GM12872 (cell line): Measurements from ENCODE around the gene KRT32.

Experiments used
- TF ChIP-seq, protein P1 (sequence below): IDR thresholded peaks from 3 replicates; pipeline ENCODE4 v1.5.1; 2011; ENCODE audit warnings: low read depth, mild to moderate bottlenecking, low read length, moderate library complexity; ENCODE audit not compliant: insufficient read depth

KRT32 gene

DNA sequence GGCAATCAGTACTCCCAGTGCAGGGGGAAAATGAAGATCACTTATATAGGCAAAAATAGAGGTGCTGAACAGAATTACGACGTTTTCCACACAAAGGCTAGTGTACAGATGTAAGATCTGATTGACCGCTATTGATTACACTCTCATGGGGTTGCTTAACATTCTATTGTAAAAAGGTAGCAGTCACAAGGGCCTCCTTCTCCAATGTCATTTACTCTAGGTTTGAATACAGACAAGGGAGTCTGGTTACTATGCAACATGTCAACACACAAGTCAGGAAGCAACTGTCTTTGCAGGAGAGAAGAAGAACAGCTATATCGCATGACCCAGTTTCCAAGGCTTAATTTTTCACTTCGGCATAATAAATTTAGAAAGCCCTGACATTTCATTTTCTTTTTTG lies 50.7 kb downstream of the KRT32 start:
- TF ChIP-seq, protein P1, sequence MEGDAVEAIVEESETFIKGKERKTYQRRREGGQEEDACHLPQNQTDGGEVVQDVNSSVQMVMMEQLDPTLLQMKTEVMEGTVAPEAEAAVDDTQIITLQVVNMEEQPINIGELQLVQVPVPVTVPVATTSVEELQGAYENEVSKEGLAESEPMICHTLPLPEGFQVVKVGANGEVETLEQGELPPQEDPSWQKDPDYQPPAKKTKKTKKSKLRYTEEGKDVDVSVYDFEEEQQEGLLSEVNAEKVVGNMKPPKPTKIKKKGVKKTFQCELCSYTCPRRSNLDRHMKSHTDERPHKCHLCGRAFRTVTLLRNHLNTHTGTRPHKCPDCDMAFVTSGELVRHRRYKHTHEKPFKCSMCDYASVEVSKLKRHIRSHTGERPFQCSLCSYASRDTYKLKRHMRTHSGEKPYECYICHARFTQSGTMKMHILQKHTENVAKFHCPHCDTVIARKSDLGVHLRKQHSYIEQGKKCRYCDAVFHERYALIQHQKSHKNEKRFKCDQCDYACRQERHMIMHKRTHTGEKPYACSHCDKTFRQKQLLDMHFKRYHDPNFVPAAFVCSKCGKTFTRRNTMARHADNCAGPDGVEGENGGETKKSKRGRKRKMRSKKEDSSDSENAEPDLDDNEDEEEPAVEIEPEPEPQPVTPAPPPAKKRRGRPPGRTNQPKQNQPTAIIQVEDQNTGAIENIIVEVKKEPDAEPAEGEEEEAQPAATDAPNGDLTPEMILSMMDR, result no peak

DNA sequence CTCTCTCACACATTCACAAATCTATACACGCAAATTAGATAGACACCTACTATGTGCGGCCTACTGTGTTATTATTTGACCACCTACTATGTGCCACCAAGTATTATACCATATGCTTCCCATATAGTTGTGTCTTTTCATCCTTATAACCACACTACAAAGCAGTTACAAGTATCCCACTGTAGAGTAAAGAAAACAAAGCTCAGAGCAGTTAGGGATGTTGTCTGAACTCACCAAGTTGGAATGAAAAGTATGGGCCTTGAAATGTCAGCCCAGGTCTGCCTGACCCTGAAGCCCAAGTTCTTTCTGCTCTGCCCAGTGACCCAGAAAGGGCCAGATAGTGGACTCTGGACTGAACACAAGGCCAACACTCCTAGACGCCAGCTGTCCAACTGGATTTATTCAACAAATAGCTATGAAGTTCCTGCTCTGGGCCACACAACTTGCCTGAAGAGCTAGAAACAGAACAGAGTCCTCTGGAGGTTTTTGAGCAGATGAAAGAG lies 51.3 kb downstream of the KRT32 start:
- TF ChIP-seq, protein P1, result no peak

DNA sequence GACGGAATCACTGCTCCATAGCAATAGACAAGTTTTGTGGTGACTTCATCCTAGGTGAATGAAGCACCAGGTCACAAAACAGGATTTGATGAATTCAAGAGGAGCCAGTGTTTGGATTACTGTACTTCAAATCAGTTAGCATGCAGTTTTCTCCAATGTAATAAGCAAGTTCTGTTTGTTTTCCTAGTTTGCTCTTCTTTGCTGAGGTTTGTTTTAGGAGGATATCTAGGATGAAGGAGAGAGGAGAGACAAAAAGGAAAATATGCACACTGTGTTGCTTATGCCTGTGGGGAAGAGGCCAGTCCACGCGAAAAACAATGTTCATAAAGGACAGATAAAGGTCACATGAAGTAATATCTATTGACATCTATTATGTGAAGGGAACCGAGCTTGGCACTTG lies 51.8 kb downstream of the KRT32 start:
- TF ChIP-seq, protein P1, result no peak

DNA sequence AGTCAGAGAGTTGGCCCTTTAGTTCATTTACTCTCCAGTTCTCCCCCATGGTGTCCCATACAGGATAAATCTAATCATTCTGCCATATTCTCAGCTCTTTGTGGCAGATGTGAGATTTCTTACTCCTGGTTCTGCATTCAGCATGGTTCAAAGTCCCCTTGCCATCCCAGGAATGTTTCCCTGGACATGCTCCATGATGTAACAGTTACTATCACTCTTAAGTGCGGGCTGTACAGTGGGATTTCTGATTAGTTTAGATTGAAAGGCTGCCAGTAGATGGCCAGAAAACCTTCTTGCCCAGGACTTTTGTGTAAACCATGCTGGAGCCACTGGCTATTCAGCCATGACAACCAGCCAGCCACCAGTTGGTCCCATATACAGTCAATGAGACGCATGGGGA lies 53.2 kb downstream of the KRT32 start:
- TF ChIP-seq, protein P1, result no peak

DNA sequence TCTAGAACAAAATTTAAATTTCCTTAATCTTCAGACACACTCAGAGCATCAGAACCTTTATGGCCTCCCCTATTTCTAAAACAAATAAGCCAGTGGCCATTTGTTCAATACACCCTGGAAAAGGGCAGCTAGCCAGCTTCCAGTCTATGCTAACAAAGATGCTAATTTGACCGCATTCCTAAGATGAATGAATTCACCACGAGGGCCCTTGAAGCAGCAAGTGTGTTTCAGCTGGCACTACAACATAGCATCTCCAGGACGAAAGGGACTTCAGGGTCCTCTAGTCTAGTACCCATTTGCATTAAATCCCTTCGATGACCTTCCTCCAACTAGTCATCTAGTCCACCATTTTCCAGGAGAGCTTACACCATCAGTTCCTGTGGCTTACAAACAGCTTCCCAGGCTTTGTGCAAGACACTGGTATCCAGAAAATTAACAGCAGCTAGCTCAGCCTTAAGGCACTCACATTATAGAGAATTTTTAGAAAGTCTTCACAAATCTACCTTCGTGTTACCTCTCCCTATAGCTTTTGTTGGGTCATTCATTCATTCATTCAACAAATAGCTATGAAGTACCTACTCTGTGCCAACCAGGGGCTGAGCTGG lies 53.7 kb downstream of the KRT32 start:
- TF ChIP-seq, protein P1, result no peak

DNA sequence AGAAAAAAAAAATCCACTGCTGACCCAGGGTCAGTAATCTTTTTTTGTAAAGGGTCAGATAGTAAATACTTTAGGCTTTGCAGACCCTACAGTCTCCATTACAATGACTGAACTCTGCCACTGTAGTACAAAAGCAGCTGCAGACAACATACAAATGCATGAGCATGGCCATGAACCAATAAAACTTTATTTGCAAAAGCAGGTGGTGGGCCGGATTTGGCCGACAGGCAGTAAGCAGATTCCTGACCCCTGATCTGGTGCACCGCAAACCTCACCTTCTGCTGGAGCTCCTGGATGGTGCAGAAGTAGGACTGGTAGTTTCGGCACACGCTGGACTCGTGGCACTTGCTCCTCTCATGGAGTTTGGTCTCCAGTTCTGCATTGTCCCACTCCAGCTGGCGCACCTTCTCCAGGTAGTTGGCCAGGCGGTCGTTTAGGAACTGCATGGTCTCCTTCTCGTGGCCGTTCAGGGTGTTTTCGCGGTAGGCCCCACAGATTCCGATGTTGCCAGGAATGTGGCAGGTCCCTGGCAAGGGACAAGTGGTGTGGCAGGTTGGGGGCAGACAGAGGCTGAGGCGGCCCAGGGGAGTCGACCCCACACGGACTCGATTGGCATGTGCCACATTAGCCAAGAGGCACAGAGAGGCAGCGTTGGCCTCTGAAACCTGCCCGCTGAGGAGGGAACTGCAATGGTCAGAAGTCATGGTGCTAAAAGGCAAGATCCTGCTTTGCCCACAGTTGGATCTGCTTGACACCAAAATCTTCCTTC lies 55.9 kb downstream of the KRT32 start:
- TF ChIP-seq, protein P1, result no peak
